H1 (cell line): ENCODE results near the gene PXDC1. TPM values are rescaled to one million over a fixed set of nuclear protein-coding genes. Genes with fewer than 3 reads are reported as not detected.

Source experiments
- CTCF ChIA-PET: fragments of 300-600 bp; sonication (Branson Sonifier 250); formaldehyde crosslinking; loops from one replicate; lab custom pipeline; 2021; ENCODE audit not compliant: partially characterized antibody; lab: Charles Lee
- POLR2A ChIA-PET: fragments of 300-600 bp; sonication (Branson Sonifier 250); formaldehyde crosslinking; loops from one replicate; lab custom pipeline; 2021; ENCODE audit warnings: inconsistent platforms; ENCODE audit not compliant: partially characterized antibody; lab: Charles Lee
- DNase-seq, 2 experiments: peaks; one replicate each; pipeline versions ENCODE4 v3.0.0 to v3.0.0-alpha.2; 2010 to 2022; ENCODE audit warnings: low spot score in 2 of 2, low read depth in 1 of 2, mixed read lengths in 1 of 2
- FAIRE-seq: peaks from 2 replicates; lab custom pipeline; 2011; peaks lifted over from hg19 to GRCh38; lab: Jason Lieb, UNC
- H2AFZ ChIP-seq: 2 replicates; pipeline ENCODE4 v1.8.1; 2012; ENCODE audit warnings: low read length, inconsistent platforms
- H2AK5ac ChIP-seq: 2 replicates; pipeline ENCODE4 v1.6.1; 2013; ENCODE audit warnings: low read depth, low read length
- H2BK120ac ChIP-seq: replicated peaks from 2 replicates; pipeline ENCODE3; 2013; ENCODE audit warnings: low read depth, low read length, inconsistent platforms
- H2BK12ac ChIP-seq: 2 replicates; pipeline ENCODE4 v1.6.1; 2013; ENCODE audit warnings: low read depth, low read length
- H2BK15ac ChIP-seq: 2 replicates; pipeline ENCODE4 v1.6.1; 2013; ENCODE audit warnings: low read length
- H2BK20ac ChIP-seq: 2 replicates; pipeline ENCODE4 v1.6.1; 2013; ENCODE audit warnings: low read length
- H2BK5ac ChIP-seq: 2 replicates; pipeline ENCODE4 v1.6.1; 2013; ENCODE audit warnings: low read depth, low read length
- H3K14ac ChIP-seq: 2 replicates; pipeline ENCODE4 v1.6.1; 2013; ENCODE audit warnings: inconsistent platforms; ENCODE audit not compliant: insufficient read length
- H3K18ac ChIP-seq: 2 replicates; pipeline ENCODE4 v1.6.1; 2013; ENCODE audit warnings: low read length; ENCODE audit errors: extremely low read depth
- H3K23ac ChIP-seq: 2 replicates; pipeline ENCODE4 v1.6.1; 2013; ENCODE audit warnings: inconsistent platforms; ENCODE audit not compliant: insufficient read length
- H3K23me2 ChIP-seq: 2 replicates; pipeline ENCODE4 v1.6.1; 2013; ENCODE audit warnings: low read depth, low read length
- H3K27ac ChIP-seq: 2 replicates; pipeline ENCODE4 v1.6.1; 2011; ENCODE audit warnings: low read depth, low read length, inconsistent platforms
- H3K27me3 ChIP-seq, 4 experiments: replicated peaks in 1 of 4; 1 replicate in 1 of 4; 2 replicates in 3 of 4; pipeline versions ENCODE4 v1.6.1 to v1.8.1; 2011 to 2013; ENCODE audit warnings: low read length in 3 of 4, mild to moderate bottlenecking in 3 of 4, inconsistent platforms in 2 of 4, mixed read lengths in 2 of 4, moderate library complexity in 1 of 4; ENCODE audit not compliant: control insufficient read depth in 3 of 4, insufficient read depth in 3 of 4; ENCODE audit errors: extremely low read depth in 1 of 4
- H3K36me3 ChIP-seq, 4 experiments: 2 replicates each; pipeline versions ENCODE4 v1.6.1 to v1.8.1; 2011 to 2013; ENCODE audit warnings: mild to moderate bottlenecking in 4 of 4, low read length in 3 of 4, moderate library complexity in 2 of 4, control low read depth in 1 of 4, inconsistent platforms in 1 of 4; ENCODE audit not compliant: insufficient read depth in 4 of 4, control insufficient read depth in 2 of 4
- H3K4ac ChIP-seq: replicated peaks from 2 replicates; pipeline ENCODE3; 2013; ENCODE audit warnings: low read length, low read depth, mixed read lengths, inconsistent platforms; ENCODE audit not compliant: insufficient read length
- H3K4me1 ChIP-seq, 4 experiments: replicated peaks in 1 of 4; 1 replicate in 1 of 4; 2 replicates in 3 of 4; pipeline versions ENCODE4 v1.6.1 to v1.8.1; 2011 to 2013; ENCODE audit warnings: low read length in 3 of 4, inconsistent platforms in 2 of 4, mixed read lengths in 1 of 4; ENCODE audit not compliant: insufficient read depth in 4 of 4, control insufficient read depth in 3 of 4
- H3K4me2 ChIP-seq, 2 experiments: 2 replicates each; pipeline versions ENCODE4 v1.6.1 to v1.8.1; 2011 to 2013; ENCODE audit warnings: low read depth in 2 of 2, low read length in 2 of 2, control low read depth in 1 of 2, inconsistent platforms in 1 of 2, mild to moderate bottlenecking in 1 of 2; ENCODE audit not compliant: insufficient read depth in 1 of 2
- H3K4me3 ChIP-seq, 4 experiments: fragments of 200-600, 300-600 bp in 1 of 4; sonication (generic), shearing (Covaris generic), sonication (Bioruptor Twin) in 1 of 4; 2 replicates each; pipeline versions ENCODE4 v1.5.1 to v1.8.1; 2011 to 2016; ENCODE audit warnings: low read length in 4 of 4, low read depth in 3 of 4, control low read depth in 2 of 4, inconsistent platforms in 2 of 4, mild to moderate bottlenecking in 2 of 4, mixed read lengths in 1 of 4, moderate library complexity in 1 of 4; ENCODE audit not compliant: insufficient read depth in 2 of 4; ENCODE audit errors: extremely low read depth in 1 of 4
- H3K56ac ChIP-seq: replicated peaks from 2 replicates; pipeline ENCODE3; 2013; ENCODE audit warnings: low read depth, mild to moderate bottlenecking, mixed read lengths, low read length, inconsistent platforms; ENCODE audit not compliant: insufficient read length
- H3K79me1 ChIP-seq: 2 replicates; pipeline ENCODE4 v1.6.1; 2013; ENCODE audit warnings: low read depth, low read length, control low read depth
- H3K79me2 ChIP-seq, 2 experiments: 2 replicates each; pipeline versions ENCODE4 v1.6.1 to v1.8.1; 2012 to 2013; ENCODE audit warnings: low read length in 2 of 2, mild to moderate bottlenecking in 2 of 2, inconsistent platforms in 1 of 2; ENCODE audit not compliant: insufficient read depth in 2 of 2, control insufficient read depth in 1 of 2
- H3K9ac ChIP-seq, 4 experiments: replicated peaks in 1 of 4; 1 replicate in 1 of 4; 2 replicates in 3 of 4; pipeline versions ENCODE4 v1.6.1 to v1.8.1; 2011 to 2013; ENCODE audit warnings: low read depth in 3 of 4, low read length in 3 of 4, control low read depth in 2 of 4, mild to moderate bottlenecking in 2 of 4, moderate library complexity in 2 of 4, inconsistent platforms in 1 of 4; ENCODE audit errors: extremely low read depth in 1 of 4
- H3K9me3 ChIP-seq, 2 experiments: 2 replicates each; pipeline versions ENCODE4 v1.6.1 to v1.8.1; 2012 to 2013; ENCODE audit warnings: mild to moderate bottlenecking in 2 of 2, moderate library complexity in 2 of 2, control low read depth in 1 of 2, inconsistent platforms in 1 of 2, low read depth in 1 of 2, low read length in 1 of 2, mixed read lengths in 1 of 2; ENCODE audit not compliant: insufficient read depth in 2 of 2
- H4K20me1 ChIP-seq, 2 experiments: replicated peaks in 1 of 2; 2 replicates each; pipeline versions ENCODE3 to v1.8.1; 2011 to 2013; ENCODE audit warnings: inconsistent platforms in 2 of 2, low read length in 2 of 2, mild to moderate bottlenecking in 1 of 2; ENCODE audit not compliant: insufficient read depth in 2 of 2, control insufficient read depth in 1 of 2
- H4K5ac ChIP-seq: 2 replicates; pipeline ENCODE4 v1.6.1; 2013; ENCODE audit warnings: low read length, low read depth, mixed read lengths, inconsistent platforms; ENCODE audit not compliant: insufficient read length
- H4K8ac ChIP-seq: 2 replicates; pipeline ENCODE4 v1.8.0; 2013; ENCODE audit warnings: mild to moderate bottlenecking, moderate library complexity, low read length, inconsistent platforms; ENCODE audit not compliant: insufficient read depth; ENCODE audit errors: extremely low read depth
- H4K91ac ChIP-seq: replicated peaks from 2 replicates; pipeline ENCODE3; 2013; ENCODE audit warnings: low read length, mixed read lengths, inconsistent platforms; ENCODE audit not compliant: insufficient read length
- CBX5 ChIP-seq: fragments of 300-800, 300-1000 bp; sonication (generic); IDR thresholded peaks from 2 replicates; pipeline ENCODE4 v1.7.1; 2016; ENCODE audit warnings: antibody characterized with exemption, low read length, low read depth
- EZH2 ChIP-seq: fragments of 200-600 bp; sonication (generic); IDR thresholded peaks from 2 replicates; pipeline ENCODE4 v1.7.1; 2012; ENCODE audit warnings: low read depth, mild to moderate bottlenecking, moderate library complexity, low read length, inconsistent platforms; ENCODE audit not compliant: severe bottlenecking
- FOSL1 ChIP-seq: IDR thresholded peaks from 2 replicates; pipeline ENCODE4 v1.6.1; 2011; ENCODE audit warnings: mild to moderate bottlenecking, low read depth, low read length, moderate library complexity; ENCODE audit not compliant: insufficient read depth
- GTF2F1 ChIP-seq: IDR thresholded peaks from 2 replicates; pipeline ENCODE4 v1.6.1; 2012; ENCODE audit warnings: low read depth, low read length, improper control_type of control experiment, borderline replicate concordance
- HDAC2 ChIP-seq, 2 experiments: fragments of 300-600 bp in 1 of 2; sonication (generic) in 1 of 2; IDR thresholded peaks; 2 replicates each; pipeline ENCODE4 v1.6.1; 2011 to 2012; ENCODE audit warnings: low read depth in 2 of 2, low read length in 2 of 2, mild to moderate bottlenecking in 2 of 2, moderate library complexity in 2 of 2, borderline replicate concordance in 1 of 2, inconsistent platforms in 1 of 2
- MAFK ChIP-seq: IDR thresholded peaks from 2 replicates; pipeline ENCODE4 v1.6.1; 2012; ENCODE audit warnings: low read depth, mild to moderate bottlenecking, improper control_type of control experiment, low read length
- SAP30 ChIP-seq: fragments of 300-600 bp; sonication (generic); IDR thresholded peaks from 2 replicates; pipeline ENCODE4 v1.7.1; 2012; ENCODE audit warnings: low read length, moderate library complexity, mild to moderate bottlenecking, inconsistent platforms; ENCODE audit not compliant: insufficient read depth, insufficient replicate concordance
- SRF ChIP-seq: IDR thresholded peaks from 2 replicates; pipeline ENCODE4 v1.6.1; 2011; ENCODE audit warnings: mild to moderate bottlenecking, low read depth, low read length, moderate library complexity
- TAF7 ChIP-seq: optimal IDR thresholded peaks from 2 replicates; pipeline ENCODE3; 2011; ENCODE audit warnings: low read depth, mild to moderate bottlenecking, inconsistent platforms, low read length, moderate library complexity, borderline replicate concordance
- TEAD4 ChIP-seq: IDR thresholded peaks from 2 replicates; pipeline ENCODE4 v1.6.1; 2012; ENCODE audit warnings: low read depth, low read length, inconsistent platforms, mixed read lengths
- YY1 ChIP-seq: IDR thresholded peaks from 2 replicates; pipeline ENCODE4 v1.6.1; 2011; ENCODE audit warnings: low read depth, mild to moderate bottlenecking, low read length
- WGBS, 2 experiments: shearing (Covaris generic) in 1 of 2; methylation state at CpG; one replicate each; pipeline versions ENCODE4 v1.1.6 to v1.1.7; 2013 to 2015; ENCODE audit warnings: low lambda C conversion rate in 2 of 2, mixed read lengths in 2 of 2, inconsistent platforms in 1 of 2, low coverage in 1 of 2, missing lambda C conversion rate in 1 of 2; ENCODE audit not compliant: insufficient replicate concordance in 2 of 2, insufficient coverage in 1 of 2, insufficient read length in 1 of 2; ENCODE audit errors: extremely low coverage in 1 of 2, missing lambda C conversion rate in 1 of 2; 5-methylcytosine and 5-hydroxymethylcytosine counted together
- polyA plus RNA-seq, 7 experiments: library from polyadenylated mRNA; depleted of rRNA in 3 of 7; stranded (reverse) in 5 of 7; unstranded in 2 of 7; fragments of >200 nt in 5 of 7; fragments of 200-250 nt in 2 of 7; gene quantifications; 1 replicate in 5 of 7; 2 replicates in 1 of 7; 4 replicates in 1 of 7; pipeline versions ENCODE4 v1.2.1 to v1.2.3, GENCODE V29; 2011 to 2013; ENCODE audit warnings: missing spikeins in 2 of 7, mixed read lengths in 2 of 7
- total RNA-seq: library from RNA; stranded (reverse); fragmentation: NEBNext Ultra II Directional; extraction: Animal tissue kit (Norgen Biotek cat#: 25700); gene quantifications from 2 replicates; pipeline ENCODE4 v1.2.1, GENCODE V29; 2021
- TF ChIP-seq, protein P1 (sequence below): IDR thresholded peaks from 2 replicates; pipeline ENCODE4 v1.6.1; 2012; ENCODE audit warnings: low read length, inconsistent platforms

The PXDC1 gene
- total and polyA plus RNA-seq, 2 of the 8 experiments (the other 6 are each of a cell fraction or from before 2014, with no cell fraction given) = 1.7 to 2.0 TPM

DNA sequence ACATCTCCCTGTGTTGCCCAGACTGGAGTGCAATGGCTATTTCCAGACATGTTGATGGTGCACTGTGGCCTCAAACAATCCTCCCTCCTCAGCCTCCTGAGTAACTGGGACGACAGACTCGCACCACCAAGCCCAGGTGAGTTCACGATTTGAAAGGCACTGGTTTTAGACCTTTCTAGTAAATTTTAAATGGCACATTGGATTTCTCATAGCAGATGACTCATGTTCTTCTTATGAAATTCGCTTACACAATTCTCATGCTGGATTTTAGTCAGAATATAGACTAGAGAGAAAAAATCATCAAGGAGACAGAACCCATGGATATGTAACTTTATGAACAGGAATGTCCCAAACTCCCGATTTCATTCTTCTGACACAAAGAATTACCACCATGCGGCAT lies 18.1 kb upstream of the PXDC1 start:
- no peaks in the 10 kb centered on the region for H3K27me3 ChIP-seq
- no peak overlapping the region for H2AK5ac ChIP-seq
- H2BK20ac ChIP-seq = no peak overlapping the region
- H3K79me1 ChIP-seq = no peaks in the 10 kb centered on the region
- H3K23me2 ChIP-seq = no peaks in the 10 kb centered on the region; the same call in 1 of the 2 replicates
- no peak overlapping the region for H3K14ac ChIP-seq
- FAIRE-seq (no peak), DNase-seq (no peak)
- H4K91ac ChIP-seq = no peak overlapping the region
- no peak overlapping the region for H4K5ac ChIP-seq
- no peak overlapping the region for H3K56ac ChIP-seq
- 94% methylated on average over 6 of the region's 6 CpGs; no CpG with 5 or more reads in 1 of the 2 experiments for WGBS, 2 experiments
- H2BK15ac ChIP-seq = no peak overlapping the region
- H3K4me2 ChIP-seq = no peak overlapping the region
- no peak overlapping the region for H2AFZ ChIP-seq
- no peaks in the 10 kb centered on the region for H3K36me3 ChIP-seq
- no peak overlapping the region for H3K18ac ChIP-seq
- no peak overlapping the region for H3K4me3 ChIP-seq
- no peak overlapping the region for H2BK12ac ChIP-seq
- H2BK120ac ChIP-seq = no peak overlapping the region
- H2BK5ac ChIP-seq = no peak overlapping the region
- CTCF ChIA-PET = interaction anchor here (0.7 to 1.6 kb wide), 5 partner anchors 21 to 817 kb away, joined by 3 to 5 read pairs (median 3); partner anchors contain the start of gene FAM50B
- H3K27ac ChIP-seq = no peak overlapping the region
- peaks cover 0 to 7% (median 4%) of the 10 kb centered on the region in 4 experiments; a peak in 4 of 7 replicates for H3K4me1 ChIP-seq
- H4K20me1 ChIP-seq = no peaks in the 10 kb centered on the region
- POLR2A ChIA-PET = interaction anchor here (1.0 kb wide), 1 partner anchor 14 kb away, joined by 3 read pairs; no protein-coding TSS in a partner anchor
- H3K9ac ChIP-seq = no peak overlapping the region
- H3K9me3 ChIP-seq = no peaks in the 10 kb centered on the region
- H4K8ac ChIP-seq = no peak overlapping the region
- H3K23ac ChIP-seq = no peak overlapping the region
- no peak overlapping the region for H3K4ac ChIP-seq
- no peaks in the 10 kb centered on the region for H3K79me2 ChIP-seq
- TF ChIP-seq, protein P1, sequence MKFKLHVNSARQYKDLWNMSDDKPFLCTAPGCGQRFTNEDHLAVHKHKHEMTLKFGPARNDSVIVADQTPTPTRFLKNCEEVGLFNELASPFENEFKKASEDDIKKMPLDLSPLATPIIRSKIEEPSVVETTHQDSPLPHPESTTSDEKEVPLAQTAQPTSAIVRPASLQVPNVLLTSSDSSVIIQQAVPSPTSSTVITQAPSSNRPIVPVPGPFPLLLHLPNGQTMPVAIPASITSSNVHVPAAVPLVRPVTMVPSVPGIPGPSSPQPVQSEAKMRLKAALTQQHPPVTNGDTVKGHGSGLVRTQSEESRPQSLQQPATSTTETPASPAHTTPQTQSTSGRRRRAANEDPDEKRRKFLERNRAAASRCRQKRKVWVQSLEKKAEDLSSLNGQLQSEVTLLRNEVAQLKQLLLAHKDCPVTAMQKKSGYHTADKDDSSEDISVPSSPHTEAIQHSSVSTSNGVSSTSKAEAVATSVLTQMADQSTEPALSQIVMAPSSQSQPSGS = no peak
- TF ChIP-seq EZH2 = no peak
- no peak for TF ChIP-seq TAF7
- no peak for TF ChIP-seq TEAD4
- TF ChIP-seq GTF2F1 = no peak
- TF ChIP-seq SRF = no peak
- no peak for TF ChIP-seq FOSL1
- no peak for TF ChIP-seq CBX5
- no peak for TF ChIP-seq HDAC2 (IDR thresholded peaks at IDR 0.05; ENCODE audit: borderline replicate concordance in 1 of 2, low read depth in 2 of 2, low read length in 2 of 2)
- TF ChIP-seq SAP30 = no peak
- TF ChIP-seq YY1 = no peak
- no peak for TF ChIP-seq MAFK
